ENCODE data around the gene BRD3OS.

BRD3OS gene

GRCh38 chr9:134004881-134005280, 20.4 kb upstream of the BRD3OS start:
- no peak for DNase-seq (ENCODE audit: low spot score)

GRCh38 chr9:134005381-134005780, 19.9 kb upstream of the BRD3OS start:
- DNase-seq (ENCODE audit: low spot score) = no peak

- no peak for DNase-seq (ENCODE audit: low spot score)
These were observed 18.1 kb upstream of the BRD3OS start for GRCh38 chr9:134007150-134007549.

GRCh38 chr9:134007571-134007970, 17.7 kb upstream of the BRD3OS start:
- no peak for DNase-seq (ENCODE audit: low spot score)

GRCh38 chr9:134010310-134011173, 14.7 kb upstream of the BRD3OS start:
- peak; percentile 51 for DNase-seq (ENCODE audit: low spot score)

GRCh38 chr9:134011401-134011800, 13.9 kb upstream of the BRD3OS start:
- DNase-seq (ENCODE audit: low spot score) = no peak

- no peak for DNase-seq (ENCODE audit: low spot score)
These were observed 10.3 kb upstream of the BRD3OS start for GRCh38 chr9:134014946-134015345.

- no peak for DNase-seq (ENCODE audit: low spot score)
These were observed 978 bp upstream of the BRD3OS start for GRCh38 chr9:134024214-134024792.

- DNase-seq (ENCODE audit: low spot score) = no peak
These were observed 593 bp downstream of the BRD3OS start for GRCh38 chr9:134025606-134026541.

- no peak for DNase-seq (ENCODE audit: low spot score)
These were observed 1.3 kb downstream of the BRD3OS start for GRCh38 chr9:134026581-134026980.

- DNase-seq (ENCODE audit: low spot score) = no peak
These were observed 1.7 kb downstream of the BRD3OS start for GRCh38 chr9:134026981-134027380.

GRCh38 chr9:134027561-134027960, 2.3 kb downstream of the BRD3OS start:
- DNase-seq (ENCODE audit: low spot score) = no peak

GRCh38 chr9:134028076-134028475, 2.8 kb downstream of the BRD3OS start:
- no peak for DNase-seq (ENCODE audit: low spot score)

GRCh38 chr9:134028575-134029247, 3.4 kb downstream of the BRD3OS start:
- DNase-seq (ENCODE audit: low spot score) = no peak

GRCh38 chr9:134029248-134030226, 4.3 kb downstream of the BRD3OS start:
- DNase-seq (ENCODE audit: low spot score) = no peak

- no peak for DNase-seq (ENCODE audit: low spot score)
These were observed 5.7 kb downstream of the BRD3OS start for GRCh38 chr9:134030821-134031470.

GRCh38 chr9:134031783-134032182, 6.5 kb downstream of the BRD3OS start:
- no peak for DNase-seq (ENCODE audit: low spot score)

- DNase-seq (ENCODE audit: low spot score) = no peak
These were observed 7.4 kb downstream of the BRD3OS start for GRCh38 chr9:134032456-134033222.

- no peak for DNase-seq (ENCODE audit: low spot score)
These were observed 8.4 kb downstream of the BRD3OS start for GRCh38 chr9:134033516-134034214.
